ENCODE results near the gene MYH15.

The MYH15 gene

GRCh38 chr3:108512671-108513070, 2.3 kb upstream of the MYH15 start:
- DNase-seq (ENCODE audit: low read depth, low spot score), result no peak
- H3K4me3 ChIP-seq (ENCODE audit: low read length), result no peak overlapping the region

GRCh38 chr3:108511490-108511889, 1.1 kb upstream of the MYH15 start:
- H3K4me3 ChIP-seq (ENCODE audit: low read length), result no peak overlapping the region
- DNase-seq (ENCODE audit: low read depth, low spot score), result no peak

GRCh38 chr3:108511055-108511454, 659 bp upstream of the MYH15 start:
- no peak for DNase-seq (ENCODE audit: low read depth, low spot score)

GRCh38 chr3:108509871-108510270, 525 bp downstream of the MYH15 start:
- no peak overlapping the region for H3K4me3 ChIP-seq (ENCODE audit: low read length)
- DNase-seq (ENCODE audit: low read depth, low spot score), result no peak

More at GRCh38 chr3:108511055-108511454, 659 bp upstream of the MYH15 start:
- no peak overlapping the region for H3K4me3 ChIP-seq (ENCODE audit: low read length)

- no peak overlapping the region for H3K4me3 ChIP-seq (ENCODE audit: low read length)
- DNase-seq (ENCODE audit: low read depth, low spot score), result no peak
Measured at GRCh38 chr3:108509263-108509662, 1.1 kb downstream of the MYH15 start.

GRCh38 chr3:108507902-108508301, 2.5 kb downstream of the MYH15 start:
- H3K4me3 ChIP-seq (ENCODE audit: low read length), result no peak overlapping the region
- DNase-seq (ENCODE audit: low read depth, low spot score), result no peak

GRCh38 chr3:108505811-108506210, 4.6 kb downstream of the MYH15 start:
- DNase-seq (ENCODE audit: low read depth, low spot score), result peak; percentile 9
- H3K4me3 ChIP-seq (ENCODE audit: low read length), result no peak overlapping the region

GRCh38 chr3:108503722-108504121, 6.7 kb downstream of the MYH15 start:
- H3K4me3 ChIP-seq (ENCODE audit: low read length), result no peak overlapping the region
- no peak for DNase-seq (ENCODE audit: low read depth, low spot score)

- no peak overlapping the region for H3K4me3 ChIP-seq (ENCODE audit: low read length)
- no peak for DNase-seq (ENCODE audit: low read depth, low spot score)
Measured at GRCh38 chr3:108501535-108501934, 8.9 kb downstream of the MYH15 start.

GRCh38 chr3:108500728-108501127, 9.7 kb downstream of the MYH15 start:
- no peak for DNase-seq (ENCODE audit: low read depth, low spot score)

GRCh38 chr3:108497271-108497670, 13.1 kb downstream of the MYH15 start:
- H3K4me3 ChIP-seq (ENCODE audit: low read length), result no peak overlapping the region
- no peak for DNase-seq (ENCODE audit: low read depth, low spot score)

More at GRCh38 chr3:108500728-108501127, 9.7 kb downstream of the MYH15 start:
- no peak overlapping the region for H3K4me3 ChIP-seq (ENCODE audit: low read length)

- no peak for DNase-seq (ENCODE audit: low read depth, low spot score)
- no peak overlapping the region for H3K4me3 ChIP-seq (ENCODE audit: low read length)
Measured at GRCh38 chr3:108495717-108496116, 14.7 kb downstream of the MYH15 start.

- no peak overlapping the region for H3K4me3 ChIP-seq (ENCODE audit: low read length)
- no peak for DNase-seq (ENCODE audit: low read depth, low spot score)
Measured at GRCh38 chr3:108494906-108495531, 15.4 kb downstream of the MYH15 start.

- DNase-seq (ENCODE audit: low read depth, low spot score), result no peak
Measured at GRCh38 chr3:108493862-108494261, 16.5 kb downstream of the MYH15 start.

GRCh38 chr3:108491456-108491855, 18.9 kb downstream of the MYH15 start:
- no peak overlapping the region for H3K4me3 ChIP-seq (ENCODE audit: low read length)

More at GRCh38 chr3:108493862-108494261, 16.5 kb downstream of the MYH15 start:
- no peak overlapping the region for H3K4me3 ChIP-seq (ENCODE audit: low read length)

GRCh38 chr3:108489776-108490175, 20.6 kb downstream of the MYH15 start:
- no peak overlapping the region for H3K4me3 ChIP-seq (ENCODE audit: low read length)
- peak; percentile 59 for DNase-seq (ENCODE audit: low read depth, low spot score)

More at GRCh38 chr3:108491456-108491855, 18.9 kb downstream of the MYH15 start:
- DNase-seq (ENCODE audit: low read depth, low spot score), result no peak

GRCh38 chr3:108488631-108489030, 21.8 kb downstream of the MYH15 start:
- H3K4me3 ChIP-seq (ENCODE audit: low read length), result no peak overlapping the region
- no peak for DNase-seq (ENCODE audit: low read depth, low spot score)

GRCh38 chr3:108487439-108487838, 23.0 kb downstream of the MYH15 start:
- no peak for DNase-seq (ENCODE audit: low read depth, low spot score)
- H3K4me3 ChIP-seq (ENCODE audit: low read length), result no peak overlapping the region

GRCh38 chr3:108486941-108487340, 23.5 kb downstream of the MYH15 start:
- DNase-seq (ENCODE audit: low read depth, low spot score), result no peak
- H3K4me3 ChIP-seq (ENCODE audit: low read length), result no peak overlapping the region

GRCh38 chr3:108486338-108486737, 24.1 kb downstream of the MYH15 start:
- no peak for DNase-seq (ENCODE audit: low read depth, low spot score)
- H3K4me3 ChIP-seq (ENCODE audit: low read length), result no peak overlapping the region

GRCh38 chr3:108485146-108485545, 25.2 kb downstream of the MYH15 start:
- DNase-seq (ENCODE audit: low read depth, low spot score), result no peak
- H3K4me3 ChIP-seq (ENCODE audit: low read length), result no peak overlapping the region

Data from Jurkat, Clone E6-1 (cell line).